B cell (primary cell): ENCODE data around the gene PRKACB.

Experiments
- CTCF ChIP-seq: fragments of 200-600 bp; IDR thresholded peaks from one replicate; pipeline ENCODE4 v1.8.0; 2022; ENCODE audit warnings: antibody characterized with exemption, mild to moderate bottlenecking
- EZH2 ChIP-seq: IDR thresholded peaks from 2 replicates; pipeline ENCODE4 v1.6.1; 2012; ENCODE audit warnings: borderline replicate concordance, low read depth, mild to moderate bottlenecking, moderate library complexity, low read length; ENCODE audit not compliant: insufficient read depth, poor library complexity, severe bottlenecking

GRCh38 chr1:84278905-84279304 lies 134.8 kb downstream of the PRKACB start:
- TF ChIP-seq CTCF = no peak
- no peak for TF ChIP-seq EZH2
